ENCODE results near the gene GBF1. TPM values are rescaled to one million over a fixed set of nuclear protein-coding genes. Genes with fewer than 3 reads are reported as not detected.

GBF1 gene
- total and polyA plus RNA-seq, 4 donors: 29.0 to 60.4 (median 47.3) TPM

DNA sequence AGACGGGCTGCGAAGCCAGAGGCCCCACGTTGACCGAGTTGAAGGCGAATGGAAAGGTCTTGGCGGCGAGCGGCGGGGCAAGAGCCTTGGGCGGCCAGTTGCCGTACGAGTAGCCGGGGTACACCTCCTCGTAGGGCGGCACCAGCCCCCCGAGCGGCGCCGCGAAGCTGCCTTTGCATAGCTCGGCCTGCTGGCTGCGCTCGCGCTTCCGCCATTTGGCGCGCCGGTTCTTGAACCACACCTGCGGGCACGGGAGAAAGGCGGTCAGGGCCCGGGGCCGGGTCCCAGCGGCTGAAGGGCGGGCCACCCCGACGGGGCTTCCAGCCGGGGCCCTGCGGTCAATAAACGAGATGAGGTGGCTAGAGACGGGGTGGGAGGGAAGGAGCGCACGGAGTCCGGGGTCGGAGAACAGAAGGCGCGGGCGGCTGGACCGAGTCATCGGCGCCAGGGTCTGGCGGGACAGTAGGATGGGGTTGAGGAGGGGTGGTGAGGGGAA lies 14.4 kb upstream of the GBF1 start:
- Histone ChIP-seq H3K4me1 (ENCODE audit: control insufficient read depth, insufficient read depth, low read length) (peaks cover 34% of the 10 kb centered on the region), H3K9me3 (ENCODE audit: control insufficient read depth, insufficient read depth, low read length) (no peaks in the 10 kb centered on the region), H3K27ac (ENCODE audit: low read depth, low read length) (no peak overlapping the region), H3K4me3 (ENCODE audit: low read depth, low read length) (peak overlapping the region; percentile 5), H3K27me3 (ENCODE audit: control insufficient read depth, insufficient read depth, low read length) (peaks cover 71% of the 10 kb centered on the region), H3K36me3 (ENCODE audit: control insufficient read depth, insufficient read depth, low read length) (no peaks in the 10 kb centered on the region)
- under 1% methylated on average over 52 of the region's 52 CpGs for WGBS (ENCODE audit: insufficient coverage)
- peak in 2 of 6 donors; percentile 14 to 37 for DNase-seq (ENCODE audit: low read depth in 4 of 6, low spot score in 6 of 6)

DNA sequence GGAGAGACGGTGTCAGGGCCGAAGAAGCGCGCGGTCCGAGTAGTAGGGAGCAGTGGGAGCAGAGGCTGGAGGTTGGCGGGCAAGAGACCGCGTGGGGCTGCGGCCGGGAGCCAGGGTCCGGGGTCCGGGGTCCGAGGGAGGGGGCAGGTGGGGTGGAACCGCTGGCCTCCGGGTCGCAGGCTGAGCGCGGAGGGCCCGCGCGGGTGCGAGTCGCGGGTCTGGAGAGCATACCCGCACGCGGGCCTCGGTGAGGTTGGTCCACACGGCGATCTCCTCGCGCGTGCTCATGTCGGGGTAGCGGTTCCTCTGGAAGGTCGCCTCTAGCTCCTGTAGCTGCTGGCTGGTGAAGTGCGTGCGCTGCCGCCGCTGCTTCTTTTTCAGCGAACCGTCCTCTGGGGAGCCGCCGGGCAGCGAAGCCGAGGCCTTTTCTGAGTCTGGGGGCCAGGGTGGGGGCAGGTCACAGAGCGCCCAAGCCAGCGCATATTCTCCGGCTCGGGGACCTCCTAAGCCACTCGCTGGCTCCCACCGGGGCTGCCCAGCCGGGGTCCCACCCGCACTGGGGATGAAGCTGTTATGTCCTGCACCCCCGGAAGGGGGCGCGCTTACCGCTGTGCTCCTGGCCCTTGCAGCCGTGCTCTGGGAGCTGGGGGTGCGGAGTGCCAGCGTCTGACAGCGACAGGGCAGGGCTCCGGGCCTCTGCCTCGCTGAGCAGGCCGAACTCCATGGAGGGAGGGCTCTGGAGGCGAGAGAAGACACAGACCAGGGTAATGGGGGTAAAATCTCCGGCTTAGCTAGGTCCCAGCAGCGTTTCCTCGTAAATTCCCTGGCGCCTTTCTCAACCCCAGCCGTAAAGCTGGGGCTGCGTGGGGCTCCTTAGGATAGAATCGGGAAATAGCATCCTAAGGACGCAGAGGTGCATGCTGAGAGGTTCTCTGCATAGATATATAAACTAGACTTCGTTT lies 13.7 kb upstream of the GBF1 start:
- DNase-seq (ENCODE audit: low read depth in 4 of 6, low spot score in 6 of 6): peak in 1 of 6 donors; percentile 39
- H3K4me1 ChIP-seq (ENCODE audit: control insufficient read depth, insufficient read depth, low read length): peaks cover 27% of the 10 kb centered on the region
- WGBS (ENCODE audit: insufficient coverage): 8% methylated on average over 74 of the region's 76 CpGs
- no peaks in the 10 kb centered on the region for H3K36me3 ChIP-seq (ENCODE audit: control insufficient read depth, insufficient read depth, low read length)
- H3K9me3 ChIP-seq (ENCODE audit: control insufficient read depth, insufficient read depth, low read length): no peaks in the 10 kb centered on the region
- H3K4me3 ChIP-seq (ENCODE audit: low read depth, low read length): peak overlapping the region; percentile 5
- no peak overlapping the region for H3K27ac ChIP-seq (ENCODE audit: low read depth, low read length)
- H3K27me3 ChIP-seq (ENCODE audit: control insufficient read depth, insufficient read depth, low read length): peaks cover 78% of the 10 kb centered on the region

DNA sequence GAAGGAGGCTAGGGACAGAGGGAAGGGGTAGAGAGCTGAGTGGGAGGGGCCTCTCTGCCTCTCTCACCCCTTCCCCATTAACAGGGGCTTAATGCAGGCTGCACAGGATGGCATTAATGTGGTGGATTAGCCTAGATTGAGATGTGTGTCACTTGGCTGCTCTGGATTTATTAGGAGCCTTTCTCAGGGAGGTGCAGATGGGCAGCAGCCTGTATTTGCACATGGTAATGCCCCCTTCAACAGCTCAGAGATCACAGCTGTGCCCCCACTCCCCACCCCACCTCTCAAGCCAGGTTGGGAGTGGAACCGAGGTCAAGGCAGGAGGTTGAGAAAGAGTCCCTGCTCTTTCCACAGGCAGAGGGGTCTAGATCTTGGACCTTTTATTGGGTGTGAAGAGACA lies 11.3 kb upstream of the GBF1 start:
- no CpG with 5 or more reads among the region's 1 CpG for WGBS (ENCODE audit: insufficient coverage)
- Histone ChIP-seq H3K27ac (ENCODE audit: low read depth, low read length) (no peak overlapping the region), H3K4me1 (ENCODE audit: control insufficient read depth, insufficient read depth, low read length) (peaks cover 24% of the 10 kb centered on the region), H3K27me3 (ENCODE audit: control insufficient read depth, insufficient read depth, low read length) (peaks cover 79% of the 10 kb centered on the region), H3K36me3 (ENCODE audit: control insufficient read depth, insufficient read depth, low read length) (no peaks in the 10 kb centered on the region), H3K4me3 (ENCODE audit: low read depth, low read length) (no peak overlapping the region), H3K9me3 (ENCODE audit: control insufficient read depth, insufficient read depth, low read length) (no peaks in the 10 kb centered on the region)
- no peak for DNase-seq (ENCODE audit: low read depth in 4 of 6, low spot score in 6 of 6)

DNA sequence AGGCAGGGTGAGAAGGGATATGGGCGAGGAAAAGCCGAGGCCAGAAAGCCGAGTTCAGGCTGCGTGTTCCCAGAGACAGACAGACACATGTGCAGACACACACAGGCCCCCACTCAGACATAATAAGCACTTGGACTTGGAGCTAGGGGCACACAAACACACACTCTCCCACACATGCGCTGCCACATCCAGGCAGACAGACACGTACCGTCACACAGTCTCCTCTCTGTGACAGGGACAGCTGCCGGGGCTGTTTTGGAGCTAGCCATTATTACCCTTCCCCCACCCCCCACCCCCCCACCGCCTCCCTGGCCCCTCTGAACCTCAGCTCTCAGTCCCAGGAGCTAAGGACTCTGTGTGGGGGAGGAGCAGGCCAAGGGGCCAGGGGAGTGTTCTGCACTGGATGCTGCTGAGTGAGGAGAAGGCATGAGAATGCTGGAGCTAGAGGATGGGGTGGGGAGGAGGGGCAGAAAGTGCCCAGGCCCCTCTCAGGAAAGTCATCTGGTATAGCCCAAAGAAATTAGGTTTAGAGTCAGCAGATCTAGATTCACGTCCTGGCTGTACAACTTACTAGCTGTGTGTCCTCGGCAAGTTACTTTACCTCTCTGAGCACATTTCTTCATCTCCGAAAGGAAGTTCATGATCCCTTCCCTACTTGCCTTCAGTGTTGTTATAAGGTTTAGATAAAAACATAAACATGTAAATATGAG lies 10.3 kb upstream of the GBF1 start:
- Histone ChIP-seq H3K9me3 (ENCODE audit: control insufficient read depth, insufficient read depth, low read length) (no peaks in the 10 kb centered on the region), H3K27ac (ENCODE audit: low read depth, low read length) (no peak overlapping the region), H3K4me1 (ENCODE audit: control insufficient read depth, insufficient read depth, low read length) (peaks cover 19% of the 10 kb centered on the region), H3K36me3 (ENCODE audit: control insufficient read depth, insufficient read depth, low read length) (no peaks in the 10 kb centered on the region), H3K4me3 (ENCODE audit: low read depth, low read length) (no peak overlapping the region), H3K27me3 (ENCODE audit: control insufficient read depth, insufficient read depth, low read length) (peaks cover 86% of the 10 kb centered on the region)
- DNase-seq (ENCODE audit: low read depth in 4 of 6, low spot score in 6 of 6): no peak
- WGBS (ENCODE audit: insufficient coverage): 63% methylated on average over 4 of the region's 12 CpGs

DNA sequence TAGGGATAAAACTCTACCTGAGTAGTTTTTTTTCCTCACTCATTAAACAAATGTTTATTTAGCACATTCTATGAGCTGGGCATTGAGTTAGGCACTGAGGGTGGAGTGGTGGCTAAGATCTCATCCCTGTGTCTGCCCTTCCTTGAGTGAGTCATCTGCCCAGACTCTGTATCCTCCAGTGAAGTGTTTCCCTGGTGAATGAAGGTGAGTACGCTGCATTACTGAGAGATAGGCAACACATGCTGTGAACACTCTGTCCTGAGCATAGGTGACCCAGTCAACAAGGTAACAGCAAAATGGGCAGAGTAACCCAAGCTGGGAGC lies 9.8 kb upstream of the GBF1 start:
- no peak overlapping the region for H3K27ac ChIP-seq (ENCODE audit: low read depth, low read length)
- peaks cover 87% of the 10 kb centered on the region for H3K27me3 ChIP-seq (ENCODE audit: control insufficient read depth, insufficient read depth, low read length)
- no CpG with 5 or more reads among the region's 1 CpG for WGBS (ENCODE audit: insufficient coverage)

DNA sequence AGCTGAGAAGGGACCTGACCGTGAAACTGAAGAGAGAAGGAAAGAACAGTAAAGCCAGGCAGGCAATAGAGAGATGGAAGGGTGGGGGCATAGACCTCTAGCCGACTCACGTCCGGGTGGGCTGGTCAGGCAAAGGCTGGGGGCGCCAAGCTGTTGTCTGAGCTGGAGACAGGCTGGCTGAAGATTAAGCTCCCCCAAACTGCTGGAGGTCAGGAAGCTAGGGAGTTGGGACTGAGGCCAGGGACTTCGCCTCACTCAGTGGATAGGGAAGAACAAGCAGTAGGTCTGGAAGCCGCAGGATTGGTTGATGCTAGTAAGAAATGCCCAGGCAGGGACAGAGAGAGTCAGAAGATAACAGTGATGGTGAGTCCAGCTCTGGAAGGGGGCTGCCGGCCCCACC lies 9.3 kb upstream of the GBF1 start:
- DNase-seq (ENCODE audit: low read depth in 4 of 6, low spot score in 6 of 6): no peak
- no peak overlapping the region for H3K4me3 ChIP-seq (ENCODE audit: low read depth, low read length)
- H3K27me3 ChIP-seq (ENCODE audit: control insufficient read depth, insufficient read depth, low read length): peaks cover 88% of the 10 kb centered on the region
- no peaks in the 10 kb centered on the region for H3K36me3 ChIP-seq (ENCODE audit: control insufficient read depth, insufficient read depth, low read length)
- no peak overlapping the region for H3K27ac ChIP-seq (ENCODE audit: low read depth, low read length)
- 46% methylated on average over 7 of the region's 8 CpGs for WGBS (ENCODE audit: insufficient coverage)
- peaks cover 19% of the 10 kb centered on the region for H3K4me1 ChIP-seq (ENCODE audit: control insufficient read depth, insufficient read depth, low read length)
- no peaks in the 10 kb centered on the region for H3K9me3 ChIP-seq (ENCODE audit: control insufficient read depth, insufficient read depth, low read length)

More for the DNA sequence above, 9.8 kb upstream of the GBF1 start:
- no peak for DNase-seq (ENCODE audit: low read depth in 4 of 6, low spot score in 6 of 6)
- Histone ChIP-seq H3K36me3 (ENCODE audit: control insufficient read depth, insufficient read depth, low read length) (no peaks in the 10 kb centered on the region), H3K9me3 (ENCODE audit: control insufficient read depth, insufficient read depth, low read length) (no peaks in the 10 kb centered on the region), H3K4me3 (ENCODE audit: low read depth, low read length) (no peak overlapping the region), H3K4me1 (ENCODE audit: control insufficient read depth, insufficient read depth, low read length) (peaks cover 18% of the 10 kb centered on the region)

DNA sequence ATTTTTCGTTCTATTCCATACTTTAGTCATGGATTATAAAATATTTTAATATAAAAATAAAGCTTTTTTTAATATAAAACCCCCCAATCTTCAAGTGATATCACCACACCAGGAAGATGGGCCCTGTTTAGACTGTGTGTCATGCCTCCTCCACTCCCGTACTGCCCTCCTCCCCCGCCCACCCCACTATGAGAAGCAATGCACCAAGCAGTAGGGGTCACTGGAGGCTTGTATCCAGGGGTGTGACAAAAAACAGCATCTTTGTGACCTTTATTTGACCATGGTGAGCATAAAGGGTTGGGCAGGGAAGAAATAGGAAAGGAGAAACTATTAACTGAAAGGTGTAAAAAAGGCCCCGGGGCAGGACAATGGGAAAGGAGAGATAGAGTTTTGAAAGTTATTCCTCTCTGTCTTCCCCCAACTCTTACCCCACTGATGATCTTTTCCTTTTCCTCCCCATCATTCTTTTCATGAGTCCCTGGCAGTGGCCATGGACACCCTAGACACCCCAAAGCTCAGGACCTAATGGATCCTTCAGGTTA lies 7.5 kb upstream of the GBF1 start:
- H3K9me3 ChIP-seq (ENCODE audit: control insufficient read depth, insufficient read depth, low read length): no peaks in the 10 kb centered on the region
- H3K27me3 ChIP-seq (ENCODE audit: control insufficient read depth, insufficient read depth, low read length): peaks cover 81% of the 10 kb centered on the region
- no peak overlapping the region for H3K27ac ChIP-seq (ENCODE audit: low read depth, low read length)
- H3K4me1 ChIP-seq (ENCODE audit: control insufficient read depth, insufficient read depth, low read length): peaks cover 22% of the 10 kb centered on the region
- no CpG with 5 or more reads among the region's 4 CpGs for WGBS (ENCODE audit: insufficient coverage)
- H3K4me3 ChIP-seq (ENCODE audit: low read depth, low read length): no peak overlapping the region
- H3K36me3 ChIP-seq (ENCODE audit: control insufficient read depth, insufficient read depth, low read length): no peaks in the 10 kb centered on the region
- DNase-seq (ENCODE audit: low read depth in 4 of 6, low spot score in 6 of 6): no peak

DNA sequence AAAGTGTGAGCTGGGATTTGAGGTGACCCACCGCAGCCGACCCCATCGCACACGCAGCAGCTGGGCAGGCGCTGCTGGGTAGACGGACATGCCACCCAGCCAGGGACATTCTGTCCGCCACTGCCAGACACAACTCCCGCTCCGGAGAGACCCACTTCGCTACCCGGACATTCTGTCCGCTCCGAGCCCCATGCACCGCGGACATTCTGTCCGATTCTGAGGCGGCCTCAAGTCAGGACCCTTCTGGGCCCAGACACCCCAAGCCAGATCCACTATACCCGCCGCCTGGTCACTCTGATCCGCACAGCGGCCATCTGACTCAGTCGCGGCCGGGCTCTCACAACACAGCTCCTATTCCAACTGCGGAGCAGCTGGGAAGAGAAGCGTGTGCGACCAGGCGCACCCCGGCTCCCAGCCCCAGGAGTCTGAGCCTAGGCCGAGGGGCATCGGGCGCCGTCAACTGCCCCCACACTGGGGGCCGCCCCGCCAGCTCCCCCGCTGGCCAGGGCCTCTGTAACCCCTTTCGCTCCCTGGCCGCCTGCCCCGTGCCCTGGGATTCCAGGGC lies 4.8 kb upstream of the GBF1 start:
- H3K9me3 ChIP-seq (ENCODE audit: control insufficient read depth, insufficient read depth, low read length): no peaks in the 10 kb centered on the region
- peaks cover 64% of the 10 kb centered on the region for H3K27me3 ChIP-seq (ENCODE audit: control insufficient read depth, insufficient read depth, low read length)
- no peak overlapping the region for H3K27ac ChIP-seq (ENCODE audit: low read depth, low read length)
- 9% methylated on average over 39 of the region's 39 CpGs for WGBS (ENCODE audit: insufficient coverage)
- H3K36me3 ChIP-seq (ENCODE audit: control insufficient read depth, insufficient read depth, low read length): no peaks in the 10 kb centered on the region
- DNase-seq (ENCODE audit: low read depth in 4 of 6, low spot score in 6 of 6): no peak
- H3K4me3 ChIP-seq (ENCODE audit: low read depth, low read length): peak overlapping the region; percentile 50
- H3K4me1 ChIP-seq (ENCODE audit: control insufficient read depth, insufficient read depth, low read length): peaks cover 29% of the 10 kb centered on the region

DNA sequence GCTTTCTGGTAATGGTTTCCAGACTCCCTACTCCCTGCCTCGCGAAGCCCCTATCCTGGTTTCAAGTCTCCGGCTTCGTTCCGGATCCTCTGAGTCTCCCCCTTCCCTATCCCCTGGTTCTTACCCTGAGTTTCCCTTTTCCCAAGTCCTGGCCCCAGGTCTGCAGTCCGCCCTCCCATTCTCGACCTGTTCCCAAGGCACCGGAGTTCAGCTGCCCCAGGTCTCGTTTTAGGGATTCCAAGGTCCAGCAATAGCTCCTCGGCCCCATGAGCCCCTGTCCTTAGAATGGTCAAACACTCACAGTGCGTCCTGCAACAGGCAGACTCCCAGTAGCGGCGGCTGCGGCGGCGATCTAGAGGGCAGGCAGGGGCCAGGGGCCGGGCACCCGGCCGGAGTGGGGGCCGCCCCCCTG lies 4.3 kb upstream of the GBF1 start:
- H3K27me3 ChIP-seq (ENCODE audit: control insufficient read depth, insufficient read depth, low read length): peaks cover 59% of the 10 kb centered on the region
- under 1% methylated on average over 20 of the region's 20 CpGs for WGBS (ENCODE audit: insufficient coverage)
- no peaks in the 10 kb centered on the region for H3K36me3 ChIP-seq (ENCODE audit: control insufficient read depth, insufficient read depth, low read length)
- H3K9me3 ChIP-seq (ENCODE audit: control insufficient read depth, insufficient read depth, low read length): no peaks in the 10 kb centered on the region
- peaks cover 29% of the 10 kb centered on the region for H3K4me1 ChIP-seq (ENCODE audit: control insufficient read depth, insufficient read depth, low read length)
- H3K4me3 ChIP-seq (ENCODE audit: low read depth, low read length): peak overlapping the region; percentile 50
- H3K27ac ChIP-seq (ENCODE audit: low read depth, low read length): no peak overlapping the region
- peak in 2 of 6 donors; percentile 12 to 21 for DNase-seq (ENCODE audit: low read depth in 4 of 6, low spot score in 6 of 6)

Measured in spinal cord (tissue), 10 donors.